ENCODE measurements around the gene C5orf58. TPM values are rescaled to one million over a fixed set of nuclear protein-coding genes. Genes with fewer than 3 reads are reported as not detected.

C5orf58 gene
- polyA plus RNA-seq, 1 donor (not counting 4 experiments of a cell fraction or from before 2014, with no cell fraction given), result not detected

GRCh38 chr5:170186856-170187255 is 45.9 kb upstream of the C5orf58 start:
- Histone ChIP-seq H3K79me2 (ENCODE audit: control insufficient read depth, insufficient read depth, low read length) (no peaks in the 10 kb centered on the region), H3K9ac (ENCODE audit: control insufficient read depth, extremely low read depth, insufficient read depth, low read length) (no peak overlapping the region), H3K4me3 (ENCODE audit: control insufficient read depth in 2 of 3, extremely low read depth in 1 of 3, insufficient read depth in 2 of 3, low read depth in 1 of 3, low read length in 3 of 3) (no peak overlapping the region), H3K27me3 (ENCODE audit: control insufficient read depth, extremely low read depth, insufficient read depth, low read length) (no peaks in the 10 kb centered on the region), H2AFZ (ENCODE audit: control insufficient read depth, low read length) (no peak overlapping the region), H3K4me2 (ENCODE audit: control insufficient read depth, extremely low read depth, insufficient read depth, low read depth, low read length) (no peak overlapping the region), H3K9me1 (ENCODE audit: control insufficient read depth, extremely low read depth, insufficient read depth, low read length) (no peaks in the 10 kb centered on the region), H3K4me1 (ENCODE audit: control insufficient read depth, extremely low read depth, insufficient read depth, low read length) (no peaks in the 10 kb centered on the region), H4K20me1 (ENCODE audit: control insufficient read depth, extremely low read depth, insufficient read depth, low read length) (no peaks in the 10 kb centered on the region), H3K9me3 (ENCODE audit: control insufficient read depth, low read depth, low read length) (no peaks in the 10 kb centered on the region), H3K27ac (ENCODE audit: control insufficient read depth, insufficient read depth, low read length) (no peak overlapping the region), H3K36me3 (ENCODE audit: control insufficient read depth in 2 of 2, extremely low read depth in 1 of 2, insufficient read depth in 2 of 2, low read length in 2 of 2) (no peaks in the 10 kb centered on the region)
- TF ChIP-seq EZH2 (IDR thresholded peaks at IDR 0.05; ENCODE audit: low read length), result no peak
- no peak for TF ChIP-seq CTCF (optimal IDR thresholded peaks at IDR 0.05 in 1 of 3, IDR thresholded peaks at IDR 0.05 in 1 of 3, conservative IDR thresholded peaks at IDR 0.05 in 1 of 3; ENCODE audit: extremely low read depth in 1 of 3, insufficient read depth in 2 of 3, low read length in 3 of 3)
- FAIRE-seq (no peak), DNase-seq (ENCODE audit: low read depth, low spot score) (no peak)
- dilution Hi-C loops (cut with MboI; ENCODE audit: extremely low pct_ligation_motif_present, low sequenced_read_pairs), result no loop called here

GRCh38 chr5:170190436-170191134 is 42.2 kb upstream of the C5orf58 start:
- no peak overlapping the region for H3K4me3 ChIP-seq (ENCODE audit: control insufficient read depth in 2 of 3, extremely low read depth in 1 of 3, insufficient read depth in 2 of 3, low read depth in 1 of 3, low read length in 3 of 3)
- no peak for DNase-seq (ENCODE audit: low read depth, low spot score)
- H3K9me3 ChIP-seq (ENCODE audit: control insufficient read depth, low read depth, low read length), result no peaks in the 10 kb centered on the region
- H3K36me3 ChIP-seq (ENCODE audit: control insufficient read depth in 2 of 2, extremely low read depth in 1 of 2, insufficient read depth in 2 of 2, low read length in 2 of 2), result no peaks in the 10 kb centered on the region
- FAIRE-seq, result no peak
- dilution Hi-C loops (cut with MboI; ENCODE audit: extremely low pct_ligation_motif_present, low sequenced_read_pairs), result no loop called here
- H3K79me2 ChIP-seq (ENCODE audit: control insufficient read depth, insufficient read depth, low read length), result no peaks in the 10 kb centered on the region
- H4K20me1 ChIP-seq (ENCODE audit: control insufficient read depth, extremely low read depth, insufficient read depth, low read length), result no peaks in the 10 kb centered on the region
- H2AFZ ChIP-seq (ENCODE audit: control insufficient read depth, low read length), result no peak overlapping the region
- no peak overlapping the region for H3K4me2 ChIP-seq (ENCODE audit: control insufficient read depth, extremely low read depth, insufficient read depth, low read depth, low read length)
- no peak overlapping the region for H3K27ac ChIP-seq (ENCODE audit: control insufficient read depth, insufficient read depth, low read length)
- no peaks in the 10 kb centered on the region for H3K4me1 ChIP-seq (ENCODE audit: control insufficient read depth, extremely low read depth, insufficient read depth, low read length)
- no peaks in the 10 kb centered on the region for H3K9me1 ChIP-seq (ENCODE audit: control insufficient read depth, extremely low read depth, insufficient read depth, low read length)
- no peak overlapping the region for H3K9ac ChIP-seq (ENCODE audit: control insufficient read depth, extremely low read depth, insufficient read depth, low read length)
- no peaks in the 10 kb centered on the region for H3K27me3 ChIP-seq (ENCODE audit: control insufficient read depth, extremely low read depth, insufficient read depth, low read length)
- TF ChIP-seq CTCF (optimal IDR thresholded peaks at IDR 0.05 in 1 of 3, IDR thresholded peaks at IDR 0.05 in 1 of 3, conservative IDR thresholded peaks at IDR 0.05 in 1 of 3; ENCODE audit: extremely low read depth in 1 of 3, insufficient read depth in 2 of 3, low read length in 3 of 3) (no peak), EZH2 (IDR thresholded peaks at IDR 0.05; ENCODE audit: low read length) (no peak)

All from keratinocyte (primary cell).